CD4-positive, alpha-beta T cell treated with Interleukin-2 at 100 ng/mL for 4 hours (primary cell): ENCODE measurements around the gene HOXA13.

Experiments used
- DNase-seq: peaks from one replicate; pipeline ENCODE4 v3.0.0-alpha.2; 2020; ENCODE audit warnings: low spot score

HOXA13 gene

GRCh38 chr7:27148031-27148755 lies 51.7 kb downstream of the HOXA13 start:
- DNase-seq: no peak

DNA sequence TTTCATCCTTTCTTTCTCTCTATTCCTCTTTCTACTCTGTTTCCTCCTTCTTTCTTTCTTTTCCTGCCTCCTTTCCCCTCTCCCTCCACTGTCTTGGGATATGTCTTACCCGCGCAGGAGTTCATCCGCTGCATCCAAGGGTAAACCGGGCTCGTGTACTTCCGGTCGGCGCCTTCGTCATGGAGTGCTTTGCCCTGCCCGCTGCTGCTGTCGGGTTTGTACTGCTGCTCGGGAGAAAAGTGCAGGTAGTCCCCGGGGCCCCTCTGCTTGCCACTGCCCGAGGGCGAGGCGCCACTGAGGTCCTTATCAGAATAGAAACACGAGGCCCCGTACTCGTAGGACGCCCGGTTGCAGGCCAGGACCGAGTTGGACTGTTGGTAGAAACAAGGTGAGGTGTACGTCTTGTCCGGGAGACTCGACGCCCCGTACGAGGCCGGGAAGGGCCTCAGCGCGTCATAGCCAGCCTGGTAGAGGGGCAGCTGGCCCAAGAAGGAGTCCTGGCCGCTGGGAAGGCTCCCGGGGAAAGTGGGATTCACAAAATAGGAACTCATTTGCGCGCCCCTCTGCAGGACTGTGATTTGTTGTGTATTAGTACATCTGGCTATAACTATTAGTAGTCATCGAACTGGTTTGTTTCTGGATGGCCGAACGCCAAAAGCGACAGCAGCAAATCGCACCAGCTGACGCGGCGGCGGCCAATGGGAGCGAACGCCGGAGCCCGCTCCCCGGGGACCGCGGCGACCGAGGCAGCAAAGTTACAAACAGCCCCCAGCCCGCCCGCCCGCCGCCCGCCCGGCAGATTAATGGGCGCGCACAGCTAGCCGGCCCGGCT lies 52.5 kb downstream of the HOXA13 start, which contains the start of gene HOXA6:
Gene HOXA6 (minus strand): TSS at position 576 of the 832 bp plus-strand sequence. CDS start 25 bp downstream, at position 551.
- DNase-seq: no peak

DNA sequence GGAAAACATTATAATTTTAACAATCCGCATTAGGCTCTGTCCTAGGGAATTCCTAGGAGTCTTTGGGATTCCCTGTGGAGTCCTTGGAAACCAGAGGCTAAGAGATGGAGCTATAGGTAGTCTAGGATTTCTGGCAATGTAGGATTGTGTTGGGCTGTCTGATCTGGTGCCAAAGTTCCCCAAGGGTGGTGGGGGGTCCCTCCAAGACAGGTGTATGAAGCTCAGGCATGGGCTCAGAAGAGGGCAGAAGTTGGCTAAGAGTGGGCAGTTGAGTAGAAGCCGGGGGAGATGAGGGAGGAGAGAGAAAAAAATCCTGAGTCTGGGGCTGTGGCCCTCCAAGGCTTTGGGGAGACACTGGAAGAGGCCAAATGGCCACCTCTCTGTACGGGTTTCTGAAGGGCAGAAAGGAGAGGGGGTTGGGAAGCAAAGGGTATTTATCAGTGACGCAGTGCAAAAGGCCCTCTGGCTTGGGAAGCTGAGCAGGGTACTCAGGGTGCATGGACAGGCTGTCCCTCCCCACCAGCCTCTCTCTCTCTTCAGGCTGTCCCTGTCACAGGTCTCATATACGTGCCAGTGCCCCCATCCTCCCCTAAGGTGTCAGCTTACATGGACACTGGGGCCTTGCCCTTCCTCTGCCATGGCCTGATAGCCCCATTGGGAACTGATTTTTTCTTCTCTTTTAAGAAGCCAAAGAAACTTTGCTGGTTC lies 53.2 kb downstream of the HOXA13 start:
- no peak for DNase-seq

GRCh38 chr7:27145914-27146412 lies 53.9 kb downstream of the HOXA13 start:
- no peak for DNase-seq

DNA sequence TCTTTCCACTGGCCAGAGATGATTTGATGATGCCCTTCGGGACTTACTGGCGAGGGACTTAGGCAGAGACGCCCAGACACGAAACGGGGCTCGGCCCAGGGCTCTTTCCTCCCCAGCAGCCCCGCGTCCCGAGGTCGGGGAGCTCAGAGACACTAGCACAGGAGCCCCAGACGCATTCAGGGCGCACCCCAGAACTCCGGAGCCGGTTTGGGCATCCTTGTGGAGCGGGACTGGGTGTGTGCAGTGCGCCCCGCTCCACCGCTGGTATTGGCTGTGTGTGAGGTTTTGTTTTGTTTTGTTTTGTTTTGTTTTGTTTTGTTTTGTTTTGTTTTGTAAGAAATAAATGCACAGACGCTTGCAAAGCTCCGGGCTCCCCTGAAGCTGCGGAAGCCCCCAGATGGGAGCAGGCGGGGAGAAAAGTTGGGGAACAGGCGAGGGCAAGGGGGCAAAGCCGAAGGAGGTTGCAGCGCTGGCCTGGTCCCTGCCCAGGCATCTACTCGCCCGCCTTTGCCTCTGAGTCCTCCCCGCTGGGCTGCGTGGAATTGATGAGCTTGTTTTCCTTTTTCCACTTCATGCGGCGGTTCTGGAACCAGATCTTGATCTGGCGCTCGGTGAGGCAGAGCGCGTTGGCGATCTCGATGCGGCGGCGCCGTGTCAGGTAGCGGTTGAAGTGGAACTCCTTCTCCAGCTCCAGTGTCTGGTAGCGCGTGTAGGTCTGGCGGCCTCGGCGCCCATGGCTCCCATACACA lies 54.6 kb downstream of the HOXA13 start:
- DNase-seq: no peak

GRCh38 chr7:27144781-27145164 lies 55.1 kb downstream of the HOXA13 start:
- no peak for DNase-seq
